NCI-H526 (cell line): Measurements from ENCODE around the gene SLX4IP.

Source experiments
- DNase-seq, 2 experiments: peaks; one replicate each; lab custom pipeline; 2025; lab: John Stamatoyannopoulos, UW

Gene SLX4IP

GRCh38 chr20:10665791-10666190 lies 230.7 kb downstream of the SLX4IP start:
- DNase-seq = no peak

- DNase-seq = no peak
Observed at GRCh38 chr20:10666221-10667076, 231.3 kb downstream of the SLX4IP start.

- no peak for DNase-seq
Observed at GRCh38 chr20:10667077-10667401, 231.9 kb downstream of the SLX4IP start.

- peak; percentile 33 to 70 for DNase-seq
Observed at GRCh38 chr20:10667560-10668167, 232.6 kb downstream of the SLX4IP start.

DNA sequence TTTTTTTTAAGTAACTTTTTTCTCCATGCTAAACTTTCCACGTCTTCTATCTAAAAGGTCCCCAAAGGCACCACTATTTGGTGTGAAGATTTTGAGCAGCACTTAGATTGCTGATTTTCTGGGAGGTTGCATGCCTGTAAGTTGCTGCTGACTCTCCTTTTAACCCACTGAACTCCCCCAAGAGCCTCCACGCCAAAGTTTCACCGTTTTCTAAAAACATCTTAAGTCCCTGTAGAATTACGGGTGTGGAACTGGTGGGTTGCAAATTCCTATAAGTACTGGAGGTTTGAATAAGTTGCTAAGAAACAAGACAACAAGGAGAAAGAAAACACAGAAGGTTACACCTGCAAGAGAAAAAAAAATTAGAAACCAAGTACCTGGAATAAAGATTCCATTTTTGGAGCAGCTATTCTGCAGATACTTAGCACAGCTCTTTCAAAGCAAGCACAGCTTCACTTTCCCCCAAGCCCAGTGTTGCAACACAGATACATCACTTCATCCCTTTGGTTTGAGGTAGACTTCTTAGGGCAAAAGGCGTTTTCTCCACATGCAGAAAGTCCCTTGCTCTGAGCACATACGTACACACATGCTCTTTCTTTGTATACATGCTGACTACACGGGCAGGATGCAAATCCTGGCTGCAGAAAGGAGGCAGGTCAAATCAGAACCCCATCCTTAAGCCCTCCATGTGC lies 233.7 kb downstream of the SLX4IP start:
- no peak for DNase-seq

GRCh38 chr20:10669843-10670446 lies 234.8 kb downstream of the SLX4IP start:
- DNase-seq = no peak

GRCh38 chr20:10670501-10671220 lies 235.6 kb downstream of the SLX4IP start:
- peak in 1 of 2 experiments; percentile 52 for DNase-seq

GRCh38 chr20:10671221-10671918 lies 236.3 kb downstream of the SLX4IP start:
- no peak for DNase-seq

- DNase-seq = peak in 1 of 2 experiments; percentile 58
Observed at GRCh38 chr20:10671919-10672623, 237.0 kb downstream of the SLX4IP start.

- DNase-seq = peak in 1 of 2 experiments; percentile 78
Observed at GRCh38 chr20:10672624-10673127, 237.6 kb downstream of the SLX4IP start.

DNA sequence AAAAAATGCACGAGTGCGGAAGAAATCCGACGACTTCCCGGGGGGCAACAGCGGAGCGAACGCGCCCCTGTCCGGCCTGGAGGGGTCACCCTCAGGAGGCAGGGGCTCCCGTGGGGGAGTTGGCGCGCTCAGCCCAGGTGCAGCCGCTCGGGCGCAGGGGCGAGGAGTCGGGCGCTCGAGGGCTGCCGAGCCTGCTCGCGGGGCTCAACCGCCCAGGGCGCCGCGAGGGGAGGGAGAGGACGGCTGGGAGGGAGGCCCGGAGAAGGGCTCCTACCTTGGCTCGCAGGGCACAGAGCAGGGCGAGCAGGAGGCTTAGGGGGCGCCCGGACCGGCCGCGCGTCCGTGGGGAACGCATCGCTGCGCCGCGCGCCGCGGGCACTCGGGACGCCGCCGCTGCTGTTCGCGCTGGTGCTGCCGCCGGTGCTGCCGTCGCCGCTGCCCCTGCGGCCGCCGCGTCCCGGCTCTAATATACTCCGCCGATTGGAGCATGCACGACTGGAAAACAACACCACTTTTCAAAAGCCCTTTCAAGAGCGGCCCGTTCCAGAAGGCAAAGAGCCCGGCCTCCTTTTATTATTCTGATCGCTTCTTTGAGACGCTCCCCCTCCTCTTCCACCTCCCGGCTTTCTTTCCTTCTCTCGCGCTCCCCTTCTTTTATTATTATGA lies 238.2 kb downstream of the SLX4IP start:
- peak; percentile 46 to 84 for DNase-seq

DNA sequence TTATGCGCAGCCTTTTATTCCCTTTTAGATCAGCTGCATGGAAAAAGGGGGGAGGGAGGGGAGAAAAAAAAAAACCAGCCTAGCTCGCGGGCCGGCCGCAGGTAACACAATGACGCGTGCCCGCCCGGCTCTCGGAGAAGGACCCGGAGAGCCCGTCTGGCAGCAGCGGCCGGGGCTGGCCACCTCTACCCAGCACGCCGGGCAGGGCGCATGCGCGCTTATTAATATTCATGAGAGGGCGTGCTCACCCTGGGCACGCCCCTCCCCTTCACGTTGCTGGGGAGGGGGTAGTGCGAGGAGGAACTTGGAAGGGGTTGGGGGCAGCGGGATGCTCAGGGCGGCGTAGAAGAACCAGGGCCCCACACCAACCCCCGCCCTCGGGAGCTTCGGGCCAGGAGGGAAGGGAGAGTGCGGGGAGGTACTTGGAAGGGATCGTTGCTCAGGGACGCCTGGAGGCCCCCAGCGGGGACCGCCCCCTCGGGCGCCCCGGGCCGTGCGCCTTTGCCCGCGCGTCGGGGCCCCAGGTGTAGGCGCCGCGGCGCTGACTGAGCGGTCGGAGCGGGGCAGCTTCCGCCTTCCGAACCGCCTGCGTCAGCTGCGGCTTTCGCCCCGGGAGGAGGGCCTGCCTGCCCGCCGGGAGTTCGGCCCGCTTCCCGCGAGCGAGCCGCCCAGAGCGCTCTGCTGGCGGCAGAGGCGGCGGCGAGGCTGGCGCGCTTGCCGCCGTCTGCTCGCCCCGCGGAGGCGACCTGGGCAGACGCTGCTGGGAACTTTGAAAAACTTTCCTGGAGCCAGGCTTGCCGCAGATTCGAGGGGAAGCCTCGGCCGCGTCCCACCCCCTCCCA lies 239.0 kb downstream of the SLX4IP start, which contains the start of gene JAG1:
Gene JAG1 (minus strand): TSS at position 158 of the 842 bp plus-strand sequence. CDS start 469 bp downstream, outside the sequence.
- DNase-seq = peak; percentile 81 to 95

- peak; percentile 54 to 88 for DNase-seq
Observed at GRCh38 chr20:10674684-10675449, 239.8 kb downstream of the SLX4IP start.

DNA sequence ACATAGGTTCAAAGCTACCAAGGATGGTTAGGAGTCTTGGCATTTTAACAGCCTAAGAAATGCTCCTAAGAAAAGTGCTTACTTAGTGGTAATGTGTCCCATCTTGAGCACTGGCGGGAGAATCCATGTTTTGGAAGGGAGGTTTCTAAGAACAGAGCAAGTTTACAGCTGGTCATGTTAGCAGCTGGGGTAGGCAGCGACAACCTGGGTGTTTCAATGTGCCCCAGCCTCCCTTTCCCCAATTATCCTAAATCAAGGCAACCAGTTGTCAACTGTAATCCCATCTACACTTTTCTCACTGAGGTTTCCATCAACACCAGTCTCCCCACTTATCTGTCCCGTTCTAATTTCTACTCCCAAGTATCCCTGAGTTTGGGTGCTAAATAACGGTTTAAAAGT lies 240.3 kb downstream of the SLX4IP start:
- DNase-seq = no peak

- DNase-seq = no peak
Observed at GRCh38 chr20:10676518-10676917, 241.4 kb downstream of the SLX4IP start.
